Measurements from ENCODE around the gene BMP10. TPM values are rescaled to one million over a fixed set of nuclear protein-coding genes. Genes with fewer than 3 reads are reported as not detected.
A peak's percentile ranks its signal among the peaks of the same experiment; 100 is the strongest.

Gene BMP10
- polyA plus RNA-seq, 1 of the 3 experiments (the other 2 are of a cell fraction), result not detected

DNA sequence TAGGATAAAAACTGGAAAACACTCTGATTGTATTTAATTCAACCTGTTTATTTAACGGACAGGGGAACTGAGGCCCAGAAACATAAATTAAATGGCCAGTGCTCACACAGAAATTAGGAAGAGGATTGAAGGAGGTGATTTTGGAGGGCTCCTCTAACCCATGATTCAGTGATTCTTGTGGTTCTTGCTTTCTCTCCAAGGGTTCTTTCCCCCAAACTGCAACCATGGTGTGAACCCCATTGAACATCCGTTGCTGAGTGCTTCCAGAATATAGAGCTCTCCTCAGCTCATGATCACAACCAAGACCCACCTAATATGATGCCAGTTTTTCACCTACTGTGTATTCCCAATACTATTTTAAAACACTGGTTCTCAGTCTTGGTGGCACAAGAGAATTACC, 41.4 kb downstream of the BMP10 start:
- peak overlapping the region; percentile 45 to 53; a peak in 2 of 4 replicates for H3K27ac ChIP-seq (ENCODE audit: low read depth in 2 of 2, low read length in 1 of 2)
- ChIA-PET CTCF (interaction anchor here (0.8 to 2.3 kb wide), 4 partner anchors 18 to 78 kb away, joined by 3 to 11 read pairs (median 4); no protein-coding TSS in a partner anchor), POLR2A (no interaction called here)

DNA sequence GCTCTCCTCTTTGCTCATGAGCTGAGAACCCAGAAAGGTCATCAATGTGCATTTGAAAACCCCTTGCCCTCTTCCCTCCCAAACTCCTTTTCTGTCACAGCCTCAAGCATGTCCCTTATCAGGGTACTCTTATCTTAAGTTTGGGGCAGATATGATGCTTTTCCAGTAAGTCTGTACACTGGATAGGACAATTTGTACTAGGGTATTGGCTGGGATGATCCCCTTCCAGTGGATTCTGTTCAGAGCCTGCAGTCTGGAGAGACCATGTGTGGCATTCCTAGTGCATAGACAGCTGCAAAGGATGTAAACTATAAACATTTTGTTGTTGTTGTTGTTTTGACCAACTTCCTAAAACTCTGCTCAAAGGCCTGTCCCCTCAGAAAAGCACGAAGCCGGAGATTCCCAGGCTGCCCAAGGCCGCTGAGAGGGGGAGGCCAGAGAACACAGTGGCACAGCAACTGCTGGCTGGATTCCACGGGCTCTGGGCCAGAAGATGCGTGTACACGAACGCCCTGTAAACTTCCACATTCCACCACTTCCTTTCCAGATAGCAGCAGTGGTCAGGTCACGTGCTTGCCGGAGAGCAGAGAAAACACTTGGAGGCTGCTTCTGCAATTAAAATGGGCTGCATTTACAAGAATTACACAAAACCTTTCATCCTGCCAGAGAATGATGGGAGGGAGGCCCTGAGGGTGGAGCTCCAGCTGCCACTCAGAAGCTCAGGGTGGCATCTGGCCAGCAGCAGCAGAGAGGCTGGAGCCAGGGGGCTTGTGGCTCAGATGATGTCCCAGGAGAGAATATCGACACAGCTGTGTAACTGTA, 42.1 kb downstream of the BMP10 start:
- peak overlapping the region; percentile 16 to 28; a peak in 2 of 4 replicates for H3K4me3 ChIP-seq (ENCODE audit: low read depth in 2 of 2, low read length in 1 of 2)
- no peaks in the 10 kb centered on the region for H3K9me2 ChIP-seq
- peak; percentile 87 for DNase-seq
- no peaks in the 10 kb centered on the region for H3K9me3 ChIP-seq
- POLR2A ChIA-PET, result no interaction called here
- no peaks in the 10 kb centered on the region for H4K20me1 ChIP-seq (ENCODE audit: insufficient read depth)
- H3K9ac ChIP-seq, result peak overlapping the region; percentile 23; the same call in 1 of the 2 replicates
- H3K79me2 ChIP-seq (ENCODE audit: insufficient read depth), result no peaks in the 10 kb centered on the region
- H3F3A ChIP-seq (replicated peaks; ENCODE audit: insufficient read depth), result peaks cover 8% of the 10 kb centered on the region
- H2AFZ ChIP-seq (ENCODE audit: low read depth), result peak overlapping the region; percentile 58
- WGBS (ENCODE audit: low lambda C conversion rate), result 3% methylated on average over 7 of the region's 10 CpGs
- peak overlapping the region; percentile 45 to 53; a peak in 3 of 4 replicates for H3K27ac ChIP-seq (ENCODE audit: low read depth in 2 of 2, low read length in 1 of 2)
- no peaks in the 10 kb centered on the region for H3K36me3 ChIP-seq (replicated peaks in 1 of 2; ENCODE audit: control insufficient read depth in 1 of 2, insufficient read depth in 2 of 2, low read length in 1 of 2)
- no peaks in the 10 kb centered on the region for H3K27me3 ChIP-seq (ENCODE audit: insufficient read depth)
- CTCF ChIA-PET, result interaction anchor here (0.8 to 2.3 kb wide), 5 partner anchors 12 to 79 kb away, joined by 3 to 11 read pairs (median 4); no protein-coding TSS in a partner anchor
- H3K4me1 ChIP-seq (ENCODE audit: control insufficient read depth in 1 of 2, insufficient read depth in 2 of 2, low read depth in 1 of 2, low read length in 1 of 2), result peaks cover 17 to 30% of the 10 kb centered on the region in 2 experiments
- peak overlapping the region; percentile 50 for H3K4me2 ChIP-seq
- TF ChIP-seq SIN3A (IDR thresholded peaks at IDR 0.05; ENCODE audit: borderline replicate concordance, low read depth, low read length), result peak; percentile 29; the same call in 1 of the 2 replicates
- TF ChIP-seq RAD21 (IDR thresholded peaks at IDR 0.05; ENCODE audit: low read length), result no peak
- TF ChIP-seq TEAD4 (IDR thresholded peaks at IDR 0.05; ENCODE audit: borderline replicate concordance, insufficient read depth), result peak; percentile 76
- TF ChIP-seq YY1 (IDR thresholded peaks at IDR 0.05; ENCODE audit: low read depth), result no peak
- TF ChIP-seq RXRA (IDR thresholded peaks at IDR 0.05; ENCODE audit: borderline replicate concordance, low read depth), result no peak
- TF ChIP-seq FOSL2 (IDR thresholded peaks at IDR 0.05; ENCODE audit: borderline replicate concordance, low read depth), result no peak
- peak; percentile 60 for TF ChIP-seq JUND (IDR thresholded peaks at IDR 0.05)
- TF ChIP-seq, protein P1, sequence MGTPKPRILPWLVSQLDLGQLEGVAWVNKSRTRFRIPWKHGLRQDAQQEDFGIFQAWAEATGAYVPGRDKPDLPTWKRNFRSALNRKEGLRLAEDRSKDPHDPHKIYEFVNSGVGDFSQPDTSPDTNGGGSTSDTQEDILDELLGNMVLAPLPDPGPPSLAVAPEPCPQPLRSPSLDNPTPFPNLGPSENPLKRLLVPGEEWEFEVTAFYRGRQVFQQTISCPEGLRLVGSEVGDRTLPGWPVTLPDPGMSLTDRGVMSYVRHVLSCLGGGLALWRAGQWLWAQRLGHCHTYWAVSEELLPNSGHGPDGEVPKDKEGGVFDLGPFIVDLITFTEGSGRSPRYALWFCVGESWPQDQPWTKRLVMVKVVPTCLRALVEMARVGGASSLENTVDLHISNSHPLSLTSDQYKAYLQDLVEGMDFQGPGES (IDR thresholded peaks at IDR 0.05; ENCODE audit: low read depth, low read length), result no peak
- TF ChIP-seq, protein P2, sequence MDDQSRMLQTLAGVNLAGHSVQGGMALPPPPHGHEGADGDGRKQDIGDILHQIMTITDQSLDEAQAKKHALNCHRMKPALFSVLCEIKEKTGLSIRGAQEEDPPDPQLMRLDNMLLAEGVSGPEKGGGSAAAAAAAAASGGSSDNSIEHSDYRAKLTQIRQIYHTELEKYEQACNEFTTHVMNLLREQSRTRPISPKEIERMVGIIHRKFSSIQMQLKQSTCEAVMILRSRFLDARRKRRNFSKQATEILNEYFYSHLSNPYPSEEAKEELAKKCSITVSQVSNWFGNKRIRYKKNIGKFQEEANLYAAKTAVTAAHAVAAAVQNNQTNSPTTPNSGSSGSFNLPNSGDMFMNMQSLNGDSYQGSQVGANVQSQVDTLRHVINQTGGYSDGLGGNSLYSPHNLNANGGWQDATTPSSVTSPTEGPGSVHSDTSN (IDR thresholded peaks at IDR 0.05), result peak; percentile 80
- TF ChIP-seq POLR2AphosphoS5 (IDR thresholded peaks at IDR 0.05; ENCODE audit: low read depth, low read length), result peak; percentile 13; the same call in 1 of the 2 replicates
- TF ChIP-seq, protein P3, sequence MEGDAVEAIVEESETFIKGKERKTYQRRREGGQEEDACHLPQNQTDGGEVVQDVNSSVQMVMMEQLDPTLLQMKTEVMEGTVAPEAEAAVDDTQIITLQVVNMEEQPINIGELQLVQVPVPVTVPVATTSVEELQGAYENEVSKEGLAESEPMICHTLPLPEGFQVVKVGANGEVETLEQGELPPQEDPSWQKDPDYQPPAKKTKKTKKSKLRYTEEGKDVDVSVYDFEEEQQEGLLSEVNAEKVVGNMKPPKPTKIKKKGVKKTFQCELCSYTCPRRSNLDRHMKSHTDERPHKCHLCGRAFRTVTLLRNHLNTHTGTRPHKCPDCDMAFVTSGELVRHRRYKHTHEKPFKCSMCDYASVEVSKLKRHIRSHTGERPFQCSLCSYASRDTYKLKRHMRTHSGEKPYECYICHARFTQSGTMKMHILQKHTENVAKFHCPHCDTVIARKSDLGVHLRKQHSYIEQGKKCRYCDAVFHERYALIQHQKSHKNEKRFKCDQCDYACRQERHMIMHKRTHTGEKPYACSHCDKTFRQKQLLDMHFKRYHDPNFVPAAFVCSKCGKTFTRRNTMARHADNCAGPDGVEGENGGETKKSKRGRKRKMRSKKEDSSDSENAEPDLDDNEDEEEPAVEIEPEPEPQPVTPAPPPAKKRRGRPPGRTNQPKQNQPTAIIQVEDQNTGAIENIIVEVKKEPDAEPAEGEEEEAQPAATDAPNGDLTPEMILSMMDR (IDR thresholded peaks at IDR 0.05), result no peak
- TF ChIP-seq ELF1 (IDR thresholded peaks at IDR 0.05), result peak; percentile 54; the same call in 1 of the 2 replicates
- TF ChIP-seq, protein P4, sequence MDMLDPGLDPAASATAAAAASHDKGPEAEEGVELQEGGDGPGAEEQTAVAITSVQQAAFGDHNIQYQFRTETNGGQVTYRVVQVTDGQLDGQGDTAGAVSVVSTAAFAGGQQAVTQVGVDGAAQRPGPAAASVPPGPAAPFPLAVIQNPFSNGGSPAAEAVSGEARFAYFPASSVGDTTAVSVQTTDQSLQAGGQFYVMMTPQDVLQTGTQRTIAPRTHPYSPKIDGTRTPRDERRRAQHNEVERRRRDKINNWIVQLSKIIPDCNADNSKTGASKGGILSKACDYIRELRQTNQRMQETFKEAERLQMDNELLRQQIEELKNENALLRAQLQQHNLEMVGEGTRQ (IDR thresholded peaks at IDR 0.05; ENCODE audit: borderline replicate concordance, low read depth, low read length), result peak; percentile 44; the same call in 1 of the 2 replicates
- peak; percentile 68 for TF ChIP-seq CHD2 (IDR thresholded peaks at IDR 0.05; ENCODE audit: low read length, partially characterized antibody)

More for the DNA sequence above, 41.4 kb downstream of the BMP10 start:
- no peaks in the 10 kb centered on the region for H3K9me2 ChIP-seq
- H3K9me3 ChIP-seq, result no peaks in the 10 kb centered on the region
- H2AFZ ChIP-seq (ENCODE audit: low read depth), result peak overlapping the region; percentile 58
- H3K4me2 ChIP-seq, result peak overlapping the region; percentile 50
- TF ChIP-seq CHD2 (IDR thresholded peaks at IDR 0.05; ENCODE audit: low read length, partially characterized antibody) (no peak), RFX5 (IDR thresholded peaks at IDR 0.05; ENCODE audit: low read length) (no peak), ELF1 (IDR thresholded peaks at IDR 0.05) (no peak), RAD21 (IDR thresholded peaks at IDR 0.05; ENCODE audit: low read length) (no peak)
- TF ChIP-seq, protein P3 (IDR thresholded peaks at IDR 0.05), result no peak
- H3K9ac ChIP-seq, result no peak overlapping the region
- 67% methylated on average over 2 of the region's 2 CpGs for WGBS (ENCODE audit: low lambda C conversion rate)
- DNase-seq, result no peak
- H3K27me3 ChIP-seq (ENCODE audit: insufficient read depth), result no peaks in the 10 kb centered on the region
- peaks cover 17 to 24% of the 10 kb centered on the region in 2 experiments for H3K4me1 ChIP-seq (ENCODE audit: control insufficient read depth in 1 of 2, insufficient read depth in 2 of 2, low read depth in 1 of 2, low read length in 1 of 2)
- H3K36me3 ChIP-seq (replicated peaks in 1 of 2; ENCODE audit: control insufficient read depth in 1 of 2, insufficient read depth in 2 of 2, low read length in 1 of 2), result no peaks in the 10 kb centered on the region
- H3F3A ChIP-seq (replicated peaks; ENCODE audit: insufficient read depth), result peaks cover 8% of the 10 kb centered on the region
- H3K4me3 ChIP-seq (ENCODE audit: low read depth in 2 of 2, low read length in 1 of 2), result 0 out of 4 replicates have a peak overlapping the region, but pooled peaks of 1 of the 2 experiments have one; percentile 16
- H4K20me1 ChIP-seq (ENCODE audit: insufficient read depth), result no peaks in the 10 kb centered on the region
- H3K79me2 ChIP-seq (ENCODE audit: insufficient read depth), result no peaks in the 10 kb centered on the region

Measured in SK-N-SH (cell line).